ENCODE data around the gene FMN1.

DNA sequence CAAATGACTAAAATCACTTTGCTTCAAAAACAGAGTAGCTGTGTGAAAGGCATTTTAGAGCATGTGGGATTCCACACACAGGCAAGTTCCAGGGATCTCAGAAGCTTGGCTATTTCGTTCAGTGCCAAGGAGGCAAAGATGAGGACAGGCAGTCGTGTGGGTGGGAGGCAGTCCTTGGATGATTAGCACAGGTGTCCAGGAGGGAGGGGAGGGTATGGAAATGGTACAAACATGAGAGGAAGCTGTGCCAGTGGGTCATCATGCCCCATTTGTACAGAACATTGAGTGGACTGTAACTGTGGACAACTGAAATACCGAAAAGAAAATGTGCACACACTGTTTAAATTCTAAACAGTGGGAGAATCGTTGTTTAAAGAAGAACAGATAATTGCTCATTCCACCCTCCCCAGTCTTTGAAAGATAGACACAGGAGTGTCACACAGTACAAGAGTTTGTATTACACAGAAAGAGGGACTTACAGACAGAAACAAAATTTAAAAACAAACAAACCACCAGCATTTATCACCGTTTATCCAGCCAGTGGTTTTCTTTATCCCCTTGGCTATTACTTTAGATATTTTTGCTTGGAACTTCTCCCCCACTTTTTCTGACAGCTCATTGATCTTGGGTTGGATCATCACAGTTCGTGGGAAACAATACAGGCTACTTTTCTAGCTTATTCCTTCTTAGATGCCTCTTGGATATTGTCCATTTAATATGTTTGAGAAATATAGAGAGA lies 353.8 kb downstream of the FMN1 start:
- TF ChIP-seq POLR2A (IDR thresholded peaks at IDR 0.05), result no peak
- TF ChIP-seq, protein P1, sequence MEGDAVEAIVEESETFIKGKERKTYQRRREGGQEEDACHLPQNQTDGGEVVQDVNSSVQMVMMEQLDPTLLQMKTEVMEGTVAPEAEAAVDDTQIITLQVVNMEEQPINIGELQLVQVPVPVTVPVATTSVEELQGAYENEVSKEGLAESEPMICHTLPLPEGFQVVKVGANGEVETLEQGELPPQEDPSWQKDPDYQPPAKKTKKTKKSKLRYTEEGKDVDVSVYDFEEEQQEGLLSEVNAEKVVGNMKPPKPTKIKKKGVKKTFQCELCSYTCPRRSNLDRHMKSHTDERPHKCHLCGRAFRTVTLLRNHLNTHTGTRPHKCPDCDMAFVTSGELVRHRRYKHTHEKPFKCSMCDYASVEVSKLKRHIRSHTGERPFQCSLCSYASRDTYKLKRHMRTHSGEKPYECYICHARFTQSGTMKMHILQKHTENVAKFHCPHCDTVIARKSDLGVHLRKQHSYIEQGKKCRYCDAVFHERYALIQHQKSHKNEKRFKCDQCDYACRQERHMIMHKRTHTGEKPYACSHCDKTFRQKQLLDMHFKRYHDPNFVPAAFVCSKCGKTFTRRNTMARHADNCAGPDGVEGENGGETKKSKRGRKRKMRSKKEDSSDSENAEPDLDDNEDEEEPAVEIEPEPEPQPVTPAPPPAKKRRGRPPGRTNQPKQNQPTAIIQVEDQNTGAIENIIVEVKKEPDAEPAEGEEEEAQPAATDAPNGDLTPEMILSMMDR (IDR thresholded peaks at IDR 0.05 in 4 of 5, conservative IDR thresholded peaks at IDR 0.05 in 1 of 5), result no peak

Data from gastrocnemius medialis (tissue), 4 donors.